ENCODE data around the gene SPINDOC.
A peak's percentile ranks its signal among the peaks of the same experiment; 100 is the strongest.

Gene SPINDOC

DNA sequence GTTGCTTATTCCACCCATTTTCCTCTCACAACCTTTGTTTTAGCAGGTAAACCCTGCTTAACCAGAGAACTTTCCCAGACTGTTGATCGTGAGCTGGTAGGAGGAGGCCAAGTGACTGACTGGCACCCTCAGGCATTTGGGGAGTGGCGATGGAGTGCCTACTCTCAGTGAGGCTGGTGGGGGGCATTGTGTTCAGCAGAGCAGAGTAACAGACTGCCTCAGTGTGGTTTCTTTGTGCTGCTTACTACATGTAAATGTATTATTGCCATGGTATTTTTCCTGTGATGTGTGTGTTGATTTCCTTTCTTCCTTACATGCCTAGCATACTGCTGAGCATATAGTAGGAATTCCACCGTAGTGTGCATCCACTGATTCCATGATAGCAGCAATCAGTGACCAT lies 28.3 kb downstream of the SPINDOC start:
- H3K27me3 ChIP-seq (ENCODE audit: insufficient read depth, low read length): no peaks in the 10 kb centered on the region
- no peaks in the 10 kb centered on the region for H3K9me2 ChIP-seq (ENCODE audit: low read depth, low read length)
- peak overlapping the region; percentile 98 for H3K4me3 ChIP-seq (ENCODE audit: low read depth, low read length, poor library complexity, severe bottlenecking)
- peaks cover 41% of the 10 kb centered on the region for H3K4me1 ChIP-seq (ENCODE audit: insufficient read depth, low read length, severe bottlenecking)
- peaks cover 68% of the 10 kb centered on the region for H3K79me2 ChIP-seq (ENCODE audit: insufficient read depth, low read length)
- TF ChIP-seq CTCF (IDR thresholded peaks at IDR 0.05; ENCODE audit: low read length): no peak
- TF ChIP-seq EZH2 (IDR thresholded peaks at IDR 0.05; ENCODE audit: borderline replicate concordance, low read length): no peak
- H3K27ac ChIP-seq (ENCODE audit: low read depth, low read length, poor library complexity, severe bottlenecking): peak overlapping the region; percentile 3
- no peaks in the 10 kb centered on the region for H3K9me3 ChIP-seq (ENCODE audit: low read length)
- no peaks in the 10 kb centered on the region for H3F3A ChIP-seq (ENCODE audit: insufficient read depth, low read length)
- no peaks in the 10 kb centered on the region for H4K20me1 ChIP-seq (ENCODE audit: insufficient read depth, low read length)
- no peak overlapping the region for H2AFZ ChIP-seq (ENCODE audit: low read length)
- H3K4me2 ChIP-seq (ENCODE audit: low read length): peak overlapping the region; percentile 95
- peaks cover 35% of the 10 kb centered on the region; the same call in 1 of the 2 replicates for H3K36me3 ChIP-seq (ENCODE audit: insufficient read depth, low read length)
- peak overlapping the region; percentile 99; the same call in 1 of the 2 replicates for H3K9ac ChIP-seq (ENCODE audit: low read length)

DNA sequence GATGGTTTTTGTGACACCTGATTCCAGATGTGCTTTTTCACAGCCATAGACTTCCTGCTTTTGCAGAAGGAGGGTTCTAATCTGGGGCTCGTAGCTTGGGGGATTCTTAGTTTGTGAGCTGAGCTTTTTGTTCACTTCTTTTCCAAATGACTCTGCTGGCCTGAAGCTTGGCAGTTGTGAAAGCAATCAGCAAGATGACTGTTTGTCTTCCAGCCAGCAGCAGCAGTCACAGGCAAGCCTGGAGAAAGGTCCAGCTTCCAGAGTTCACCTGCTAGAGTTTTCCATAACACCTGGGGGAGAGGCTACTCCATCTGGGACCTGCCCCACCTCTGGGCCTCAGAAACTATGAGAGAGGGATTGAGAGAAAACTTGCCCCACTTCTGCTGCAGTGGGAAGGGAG lies 29.8 kb downstream of the SPINDOC start:
- no peaks in the 10 kb centered on the region for H3K9me2 ChIP-seq (ENCODE audit: low read depth, low read length)
- peaks cover 80% of the 10 kb centered on the region for H3K79me2 ChIP-seq (ENCODE audit: insufficient read depth, low read length)
- H3K27me3 ChIP-seq (ENCODE audit: insufficient read depth, low read length): no peaks in the 10 kb centered on the region
- H3K36me3 ChIP-seq (ENCODE audit: insufficient read depth, low read length): peaks cover 35% of the 10 kb centered on the region; the same call in 1 of the 2 replicates
- no peak overlapping the region; the same call in 1 of the 2 replicates for H3K4me2 ChIP-seq (ENCODE audit: low read length)
- TF ChIP-seq CTCF (IDR thresholded peaks at IDR 0.05; ENCODE audit: low read length): no peak
- H3K9me3 ChIP-seq (ENCODE audit: low read length): no peaks in the 10 kb centered on the region
- H3K4me1 ChIP-seq (ENCODE audit: insufficient read depth, low read length, severe bottlenecking): peaks cover 33% of the 10 kb centered on the region
- H3K4me3 ChIP-seq (ENCODE audit: low read depth, low read length, poor library complexity, severe bottlenecking): no peak overlapping the region
- H3K9ac ChIP-seq (ENCODE audit: low read length): no peak overlapping the region; the same call in 1 of the 2 replicates
- H3F3A ChIP-seq (ENCODE audit: insufficient read depth, low read length): no peaks in the 10 kb centered on the region
- no peak overlapping the region for H2AFZ ChIP-seq (ENCODE audit: low read length)
- no peak overlapping the region for H3K27ac ChIP-seq (ENCODE audit: low read depth, low read length, poor library complexity, severe bottlenecking)
- no peaks in the 10 kb centered on the region for H4K20me1 ChIP-seq (ENCODE audit: insufficient read depth, low read length)

- Histone ChIP-seq H3K9me2 (ENCODE audit: low read depth, low read length) (no peaks in the 10 kb centered on the region), H3K9me3 (ENCODE audit: low read length) (no peaks in the 10 kb centered on the region), H3K4me2 (ENCODE audit: low read length) (no peak overlapping the region), H3K27ac (ENCODE audit: low read depth, low read length, poor library complexity, severe bottlenecking) (no peak overlapping the region), H2AFZ (ENCODE audit: low read length) (no peak overlapping the region), H3K27me3 (ENCODE audit: insufficient read depth, low read length) (no peaks in the 10 kb centered on the region), H4K20me1 (ENCODE audit: insufficient read depth, low read length) (no peaks in the 10 kb centered on the region), H3K36me3 (ENCODE audit: insufficient read depth, low read length) (peaks cover 35% of the 10 kb centered on the region; the same call in 1 of the 2 replicates), H3K79me2 (ENCODE audit: insufficient read depth, low read length) (peaks cover 88% of the 10 kb centered on the region), H3K9ac (ENCODE audit: low read length) (no peak overlapping the region), H3K4me3 (ENCODE audit: low read depth, low read length, poor library complexity, severe bottlenecking) (no peak overlapping the region), H3K4me1 (ENCODE audit: insufficient read depth, low read length, severe bottlenecking) (peaks cover 30% of the 10 kb centered on the region), H3F3A (ENCODE audit: insufficient read depth, low read length) (no peaks in the 10 kb centered on the region)
- TF ChIP-seq EZH2 (IDR thresholded peaks at IDR 0.05; ENCODE audit: borderline replicate concordance, low read length) (no peak), CTCF (IDR thresholded peaks at IDR 0.05; ENCODE audit: low read length) (no peak)
These were observed 31.6 kb downstream of the SPINDOC start for GRCh38 chr11:63844836-63845235.
